Fibroblast of the conjunctiva (primary cell): Measurements from ENCODE around the gene AGAP1.

Experiments
- DNase-seq: peaks from one replicate; pipeline ENCODE4 v3.0.0-alpha.2; 2010; ENCODE audit warnings: low read depth

AGAP1 gene

DNA sequence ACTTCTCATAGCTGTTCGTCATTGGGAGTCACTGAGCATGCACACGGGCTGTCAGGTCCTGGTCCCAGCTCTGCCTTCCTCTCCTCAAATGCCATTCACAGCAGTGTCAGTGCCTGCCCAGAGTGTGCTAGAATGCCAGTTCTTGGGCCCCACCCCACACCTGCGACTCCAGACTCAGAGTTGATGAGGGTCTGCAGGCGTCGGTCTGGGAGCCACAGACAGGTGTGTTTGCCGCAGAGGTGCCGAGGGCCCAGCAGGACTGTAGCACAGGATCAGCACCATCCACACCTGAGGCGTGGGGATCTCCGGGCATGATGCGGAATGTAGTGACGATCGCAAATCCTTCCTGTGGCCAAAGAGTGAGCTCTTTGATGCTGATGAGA, 56.5 kb downstream of the AGAP1 start:
- DNase-seq = no peak

DNA sequence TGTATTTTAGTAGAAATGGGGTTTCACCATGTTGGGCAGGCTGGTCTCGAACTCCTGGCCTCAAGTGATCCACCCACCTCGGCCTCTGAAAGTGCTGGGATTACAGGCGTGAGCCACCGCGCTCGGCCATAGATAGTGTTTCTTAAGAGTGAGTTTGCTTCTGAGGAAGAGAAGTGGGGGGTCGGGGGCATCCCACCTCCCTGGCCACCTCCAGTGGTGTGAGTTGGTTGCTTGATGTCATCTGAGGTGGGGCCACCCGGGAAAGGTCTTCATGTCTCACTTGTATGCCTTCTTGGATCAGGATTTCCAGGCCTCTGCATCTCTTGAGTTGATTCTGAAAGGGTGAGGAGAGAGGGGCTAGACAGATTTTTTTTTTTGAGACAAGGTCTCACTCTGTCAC, 57.1 kb downstream of the AGAP1 start:
- no peak for DNase-seq

GRCh38 chr2:235551965-235552364, 58.1 kb downstream of the AGAP1 start:
- peak; percentile 22 for DNase-seq

GRCh38 chr2:235552671-235553070, 58.8 kb downstream of the AGAP1 start:
- DNase-seq = no peak

GRCh38 chr2:235553291-235553690, 59.4 kb downstream of the AGAP1 start:
- no peak for DNase-seq

DNA sequence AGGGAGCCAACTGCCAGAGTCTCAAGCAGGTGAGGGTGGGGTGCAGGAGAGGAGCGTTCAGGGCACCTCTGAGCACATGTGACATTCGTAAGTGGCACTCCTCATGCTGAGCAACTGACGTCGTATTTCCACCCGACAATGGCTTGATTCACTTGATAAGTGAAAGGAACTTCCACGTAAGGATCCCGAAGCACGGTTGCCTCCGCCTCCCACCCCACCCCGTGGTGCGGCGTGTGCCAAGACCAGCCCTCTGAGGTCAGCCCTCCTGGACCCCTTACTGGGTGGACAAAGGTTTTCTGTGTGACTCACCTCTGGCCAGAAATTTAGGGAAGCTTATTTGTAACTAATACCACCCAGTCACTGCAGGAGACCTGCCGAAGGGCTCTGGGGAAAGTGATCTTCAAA, 59.9 kb downstream of the AGAP1 start:
- DNase-seq = no peak

- no peak for DNase-seq
These were observed 60.5 kb downstream of the AGAP1 start for GRCh38 chr2:235554385-235554784.

DNA sequence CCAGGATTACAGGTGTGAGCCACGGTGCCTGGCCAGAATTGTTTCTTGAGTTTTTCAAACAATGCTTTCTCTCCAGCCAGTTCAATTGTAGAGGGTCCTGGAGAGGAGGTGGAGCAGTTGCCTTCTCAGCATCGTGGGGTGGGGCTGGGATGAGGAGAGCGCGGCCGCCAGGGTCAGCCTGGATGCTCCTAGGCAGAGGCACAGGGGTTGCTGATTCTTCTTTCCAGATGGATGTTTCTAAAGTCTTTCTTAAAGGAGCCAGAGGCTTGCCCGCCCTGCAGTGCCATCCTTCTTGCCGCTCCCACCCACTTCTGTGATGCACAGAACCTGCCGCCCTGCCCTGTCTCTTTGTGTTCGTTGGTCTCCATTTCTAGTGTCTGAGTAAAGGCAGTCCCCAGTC, 61.1 kb downstream of the AGAP1 start:
- DNase-seq = no peak

DNA sequence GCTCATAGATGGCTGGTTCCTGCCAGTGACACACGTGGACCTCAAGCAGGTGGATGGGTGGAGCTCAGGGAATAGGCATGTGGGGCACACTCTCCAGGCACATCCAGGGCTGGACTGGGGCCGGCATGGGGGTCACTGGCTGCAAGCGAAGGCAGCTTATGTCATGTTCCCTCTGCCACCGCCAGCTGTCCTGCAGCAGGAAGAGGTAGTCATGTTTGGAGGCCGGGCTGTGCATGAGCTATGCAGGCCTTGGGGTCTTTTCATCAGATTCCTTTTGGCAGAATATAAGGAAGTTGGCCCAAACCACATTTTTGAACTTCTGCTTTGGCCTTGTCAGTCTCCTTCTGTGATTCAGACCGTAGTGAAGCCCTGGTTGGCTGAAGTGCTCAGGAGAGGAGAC, 61.5 kb downstream of the AGAP1 start:
- no peak for DNase-seq

DNA sequence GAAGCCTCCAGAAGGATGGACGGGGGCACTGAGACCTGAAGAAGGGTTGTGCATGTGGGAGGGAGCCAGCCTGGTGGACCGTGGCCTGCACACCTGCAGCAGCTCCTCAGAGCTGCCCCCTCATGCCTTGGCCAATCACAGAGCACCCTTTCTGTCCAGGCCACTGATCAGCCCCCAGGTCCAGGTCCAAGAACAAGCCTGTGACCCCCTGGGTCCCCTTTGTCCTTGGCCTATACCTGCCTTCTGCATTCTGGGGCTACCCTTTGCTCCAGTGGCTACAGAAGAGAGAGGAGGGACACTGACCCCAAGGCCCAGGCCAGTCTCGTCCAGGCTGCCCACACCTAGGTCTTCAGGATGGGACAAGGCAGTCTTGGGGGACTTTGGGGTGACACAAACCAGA, 62.2 kb downstream of the AGAP1 start:
- DNase-seq = no peak

DNA sequence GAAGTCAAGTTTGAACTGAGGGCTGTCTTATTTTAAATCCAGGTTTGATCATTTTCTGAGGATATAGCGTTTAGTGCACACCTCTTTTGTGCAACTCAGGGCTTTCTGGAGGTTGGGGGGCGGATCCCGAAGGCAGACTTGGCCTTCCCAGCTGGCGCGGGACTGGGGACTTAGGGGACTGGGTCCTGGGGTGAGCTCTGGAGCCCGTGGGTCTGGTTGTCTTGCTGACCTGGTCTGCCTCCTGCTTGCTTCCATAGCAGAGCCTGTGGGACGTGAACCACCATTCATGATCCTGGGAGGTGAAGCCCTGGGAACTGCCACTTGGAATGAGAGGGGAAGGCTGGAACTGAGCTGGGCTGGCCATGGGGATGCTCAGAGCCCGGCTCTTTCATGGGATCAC, 63.1 kb downstream of the AGAP1 start:
- DNase-seq = no peak

- DNase-seq = no peak
These were observed 64.1 kb downstream of the AGAP1 start for GRCh38 chr2:235557903-235558302.

DNA sequence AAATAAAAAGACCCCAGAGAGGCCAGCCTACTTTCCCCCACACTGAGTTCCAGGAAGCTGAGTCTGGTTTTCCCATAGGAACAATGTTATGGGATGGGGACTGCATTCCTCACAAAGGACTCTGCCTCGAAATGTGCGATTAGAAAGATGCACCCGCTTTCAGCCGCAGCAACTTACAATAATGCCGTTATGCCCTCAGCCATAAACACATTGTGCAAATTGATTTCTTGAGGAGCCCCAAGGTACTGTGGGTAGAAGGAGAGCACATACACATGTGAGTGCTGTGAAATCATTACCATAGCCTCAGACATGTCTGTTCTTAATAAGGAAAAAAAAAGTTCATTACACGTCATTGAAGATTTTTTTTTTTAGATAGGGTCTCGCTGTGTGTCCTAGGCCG, 64.7 kb downstream of the AGAP1 start:
- no peak for DNase-seq

- DNase-seq = no peak
These were observed 66.5 kb downstream of the AGAP1 start for GRCh38 chr2:235560345-235560744.

DNA sequence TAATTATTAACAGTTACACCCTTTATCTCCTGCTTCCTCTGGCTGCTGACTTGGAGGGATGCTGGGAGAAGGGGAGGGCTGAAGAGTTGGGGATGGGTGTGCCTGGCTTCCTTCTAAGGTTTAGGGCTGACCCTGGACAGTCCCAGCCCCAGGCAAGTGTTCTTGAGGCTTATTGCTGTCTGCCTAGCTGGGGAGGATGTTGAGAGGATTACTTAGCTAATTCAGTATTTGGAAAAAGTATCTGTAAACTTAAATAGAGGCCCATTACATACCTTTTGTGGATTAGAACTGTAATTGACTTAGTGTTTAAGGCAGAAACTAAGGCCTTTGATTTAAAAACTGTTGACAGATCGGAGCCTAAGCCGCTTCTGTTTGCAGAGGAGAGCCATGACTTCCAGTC, 67.6 kb downstream of the AGAP1 start:
- DNase-seq = no peak

- no peak for DNase-seq
These were observed 68.4 kb downstream of the AGAP1 start for GRCh38 chr2:235562065-235562747.

DNA sequence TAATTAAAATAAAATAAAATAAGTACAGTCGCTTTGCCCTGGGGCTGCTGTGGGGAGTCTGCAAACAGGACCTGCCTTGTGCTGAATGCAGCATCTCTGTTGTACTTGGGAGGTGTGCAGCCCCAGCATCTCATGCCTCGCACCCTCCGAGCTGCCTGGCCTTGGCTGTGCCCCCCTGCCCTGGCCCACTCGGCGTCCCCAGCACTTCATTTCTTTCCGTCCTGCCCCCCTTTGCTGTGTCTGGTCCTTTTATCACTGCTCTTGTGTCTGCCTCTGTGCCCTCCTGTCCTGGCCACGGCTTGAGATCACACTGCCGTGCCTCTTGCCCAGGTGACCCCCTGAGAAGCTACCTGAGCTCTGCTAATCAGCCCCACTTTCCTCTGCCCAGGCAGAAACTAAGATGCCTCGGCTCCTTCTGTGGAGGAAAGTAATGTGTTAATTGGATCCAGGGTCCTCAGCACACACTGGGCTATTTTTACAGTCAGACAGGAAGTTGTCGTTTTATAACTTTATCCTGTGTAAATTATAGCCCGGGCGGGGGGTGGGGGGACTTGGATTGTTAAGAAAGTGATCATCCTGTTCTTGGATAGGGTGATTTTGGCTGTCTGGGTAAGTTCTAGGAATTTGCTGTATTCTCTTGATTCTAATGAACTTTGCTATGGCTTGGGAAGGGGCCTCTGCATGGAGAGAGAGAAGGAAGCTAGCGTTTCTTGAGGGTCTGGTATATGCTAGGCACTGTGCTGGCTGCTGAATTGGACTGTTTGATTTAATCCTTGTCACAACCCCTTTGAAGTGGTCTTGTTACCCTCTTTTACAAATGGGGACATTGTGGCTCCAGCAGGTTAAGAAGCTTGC, 69.4 kb downstream of the AGAP1 start:
- no peak for DNase-seq

DNA sequence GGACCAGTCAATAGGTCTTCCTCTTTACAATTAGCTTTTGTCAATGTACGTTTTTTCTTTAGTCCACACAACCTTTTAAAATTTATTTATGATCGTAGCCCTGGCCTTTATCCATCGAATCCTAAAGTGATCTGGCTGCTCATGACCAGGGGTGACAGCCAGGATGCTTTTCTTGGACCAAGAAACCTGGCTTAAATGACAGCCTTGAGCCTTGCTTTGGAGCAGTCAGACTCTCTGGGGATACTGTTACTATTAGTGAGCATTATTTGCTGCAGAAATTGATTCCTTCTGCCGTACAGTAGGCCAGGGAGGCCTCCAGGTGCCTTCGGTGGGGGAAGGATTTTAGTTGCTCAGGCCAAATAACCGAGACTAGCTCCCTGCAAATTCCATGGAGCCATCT, 70.2 kb downstream of the AGAP1 start:
- no peak for DNase-seq

DNA sequence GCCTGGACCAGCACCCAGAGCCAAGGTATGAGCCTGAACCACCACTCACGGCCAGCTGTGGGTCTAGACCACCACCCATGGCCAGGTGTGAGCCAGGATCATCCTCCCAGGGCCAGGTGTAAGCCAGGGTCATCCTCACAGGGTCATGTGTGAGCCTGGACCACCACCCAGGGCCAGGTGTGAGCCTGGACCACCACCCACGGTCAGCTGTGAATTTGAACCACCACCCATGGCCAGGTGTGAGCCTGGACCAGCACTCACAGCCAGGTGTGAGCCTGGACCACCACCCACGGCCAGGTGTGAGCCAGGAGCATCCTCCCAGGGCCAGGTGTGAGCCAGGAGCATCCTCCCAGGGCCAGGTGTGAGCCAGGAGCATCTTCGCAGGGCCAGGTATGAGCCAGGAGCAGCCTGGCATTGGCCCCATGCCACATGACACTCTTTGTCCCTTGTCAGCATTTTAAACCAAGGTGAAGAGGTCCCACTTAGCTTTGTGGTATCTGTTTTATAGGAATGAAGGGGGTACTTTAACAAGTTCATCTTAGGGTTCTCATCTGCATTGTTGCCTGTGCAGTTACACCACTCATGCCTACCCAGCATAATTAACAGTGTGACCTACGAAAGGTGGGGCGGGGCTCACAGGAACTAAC, 71.2 kb downstream of the AGAP1 start:
- no peak for DNase-seq

DNA sequence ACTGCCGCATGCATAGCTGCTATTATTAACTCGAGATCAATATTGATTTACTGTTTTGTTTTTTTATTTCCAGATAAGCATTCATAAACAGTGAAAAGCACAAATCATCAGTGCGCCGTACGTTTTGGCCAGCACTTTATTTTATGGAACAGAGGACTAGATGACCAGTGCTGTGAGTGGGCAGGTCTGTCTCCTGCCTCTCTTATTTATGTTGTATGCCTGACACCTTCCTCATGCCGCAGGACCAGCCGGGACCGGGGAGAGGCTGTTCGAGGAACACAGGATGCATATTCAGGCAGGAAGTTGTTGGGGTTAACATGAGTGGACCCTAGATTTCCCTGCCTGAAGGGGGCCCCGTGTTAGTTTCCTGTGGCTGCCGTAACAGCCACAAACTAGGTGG, 72.6 kb downstream of the AGAP1 start:
- DNase-seq = no peak

- no peak for DNase-seq
These were observed 73.2 kb downstream of the AGAP1 start for GRCh38 chr2:235566931-235567495.

DNA sequence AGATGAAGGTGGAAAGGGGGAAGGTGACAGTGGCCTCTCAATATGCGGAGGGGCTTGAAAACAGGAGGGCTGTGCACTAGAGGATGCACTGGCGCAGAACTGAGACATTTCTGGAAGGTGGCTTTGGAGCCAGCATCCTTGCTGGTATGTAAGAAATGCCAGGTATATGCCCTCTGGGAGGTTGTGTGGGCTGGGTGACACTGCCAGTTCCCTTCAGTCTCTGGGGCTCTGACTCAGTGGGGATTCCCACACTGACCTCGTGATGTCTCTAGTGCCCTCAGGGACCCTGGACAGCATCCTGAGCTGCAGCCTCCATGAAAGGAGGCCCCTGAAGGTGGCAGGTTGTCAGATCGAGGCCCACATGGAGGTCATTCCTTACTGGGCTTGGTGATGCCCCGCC, 74.0 kb downstream of the AGAP1 start:
- no peak for DNase-seq

DNA sequence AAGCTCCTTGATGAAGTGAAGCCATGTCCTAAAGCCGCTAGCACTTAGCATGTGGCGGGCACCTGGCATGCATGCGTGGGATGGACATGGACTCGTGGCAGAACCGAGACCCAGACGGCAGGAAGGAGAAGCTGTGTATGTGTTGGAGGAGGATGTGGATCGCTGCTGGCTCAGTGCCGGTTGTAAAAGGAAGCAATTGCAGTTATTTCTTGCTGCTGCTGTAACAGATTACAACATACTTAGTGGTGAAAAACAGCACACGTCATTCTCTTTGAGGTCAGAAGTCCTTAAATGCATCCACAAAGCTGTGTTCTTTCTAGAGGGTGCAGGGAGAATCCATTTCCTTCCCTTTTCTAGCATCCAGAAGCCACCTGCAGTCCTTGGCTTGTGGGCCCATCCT, 74.6 kb downstream of the AGAP1 start:
- DNase-seq = no peak
